SH-SY5Y (cell line): ENCODE data around the gene ZIC4.

Experiments used
- GATA2 ChIP-seq: IDR thresholded peaks from 2 replicates; pipeline ENCODE4 v1.6.1; 2011; ENCODE audit warnings: mild to moderate bottlenecking, low read depth, low read length
- GATA3 ChIP-seq: IDR thresholded peaks from 2 replicates; pipeline ENCODE4 v1.6.1; 2011; ENCODE audit warnings: low read depth, mild to moderate bottlenecking, low read length, moderate library complexity

The ZIC4 gene

GRCh38 chr3:147404800-147405230, 1.5 kb downstream of the ZIC4 start:
- TF ChIP-seq GATA2: no peak
- TF ChIP-seq GATA3: no peak

DNA sequence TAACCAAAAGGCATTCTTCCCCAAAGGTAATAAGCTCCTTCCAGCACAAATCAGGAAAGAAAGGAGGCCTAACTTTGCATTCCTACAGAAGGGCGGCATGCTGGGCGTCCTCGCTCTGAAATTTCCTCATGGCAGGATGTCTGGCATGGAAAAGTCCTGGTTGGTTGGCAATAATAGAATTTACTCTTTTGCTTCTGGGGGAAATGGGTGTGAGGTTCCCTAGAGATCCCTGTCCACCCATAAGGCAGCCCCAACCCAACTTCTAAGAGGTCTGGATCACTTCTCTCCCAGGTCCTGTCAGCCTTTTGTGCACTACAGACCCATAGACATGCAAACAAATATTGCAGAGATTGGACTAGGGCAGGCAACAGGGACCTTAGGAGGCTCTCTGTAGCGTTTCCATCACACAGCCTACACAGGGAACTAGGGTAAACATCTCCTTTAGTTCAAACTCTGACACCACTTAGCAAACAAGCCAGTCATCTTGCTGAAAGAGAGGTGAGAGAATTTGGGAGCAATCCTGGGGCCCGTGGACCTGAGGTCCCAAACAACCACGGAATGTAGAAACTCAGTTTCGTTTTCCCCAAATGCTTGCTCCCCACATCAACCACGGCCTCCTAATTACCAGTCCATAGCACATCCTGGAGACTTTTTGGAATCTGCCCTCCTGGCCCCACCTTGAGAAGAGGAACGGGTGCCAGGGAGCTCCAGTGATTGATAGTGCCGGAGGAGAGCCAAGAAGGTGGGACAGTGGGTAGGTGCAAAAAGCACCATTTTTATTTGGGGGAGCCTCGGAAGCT, 2.1 kb downstream of the ZIC4 start:
- TF ChIP-seq GATA2 (no peak), GATA3 (no peak)

GRCh38 chr3:147403511-147403910, 2.8 kb downstream of the ZIC4 start:
- TF ChIP-seq GATA2 (no peak), GATA3 (no peak)

GRCh38 chr3:147402159-147402558, 4.2 kb downstream of the ZIC4 start:
- no peak for TF ChIP-seq GATA3
- no peak for TF ChIP-seq GATA2

DNA sequence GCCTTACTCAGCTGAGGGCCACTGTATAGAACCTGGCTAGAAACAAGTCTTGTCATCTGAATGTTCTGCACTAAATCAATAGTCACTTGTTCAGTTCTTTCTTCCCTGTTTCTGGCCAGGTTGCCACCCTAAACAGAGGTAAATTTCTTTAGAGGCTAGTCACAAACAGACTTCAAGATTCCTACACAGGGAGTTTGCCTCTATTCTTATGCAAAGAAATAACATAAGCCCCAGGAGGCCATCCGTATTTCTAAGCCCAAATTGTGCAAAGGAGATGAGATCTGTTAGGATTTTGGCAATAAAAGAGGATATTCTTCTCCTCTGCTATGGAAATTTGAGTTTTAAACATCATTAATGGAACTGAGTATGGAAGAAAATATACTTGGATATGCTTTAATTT, 4.9 kb downstream of the ZIC4 start:
- no peak for TF ChIP-seq GATA3
- TF ChIP-seq GATA2: no peak

DNA sequence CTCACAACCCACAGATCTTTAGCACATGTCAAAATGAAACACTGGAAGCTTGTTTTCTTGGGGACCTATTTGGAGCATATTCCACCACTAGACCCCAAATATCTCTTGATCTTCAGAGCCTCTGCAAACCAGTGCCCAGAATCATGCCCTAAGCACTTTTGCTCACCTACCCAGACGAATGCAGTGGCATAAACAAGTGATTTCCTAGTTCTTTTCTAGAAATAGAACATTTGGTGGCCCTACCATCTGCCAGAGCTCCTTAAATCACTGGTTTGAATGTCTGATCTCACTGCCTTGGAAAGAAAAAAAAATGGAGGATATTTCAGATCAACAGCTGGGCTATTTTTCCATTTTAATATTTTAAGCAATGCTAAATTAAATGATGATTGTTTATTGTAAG, 5.3 kb downstream of the ZIC4 start:
- TF ChIP-seq GATA3: no peak
- no peak for TF ChIP-seq GATA2

DNA sequence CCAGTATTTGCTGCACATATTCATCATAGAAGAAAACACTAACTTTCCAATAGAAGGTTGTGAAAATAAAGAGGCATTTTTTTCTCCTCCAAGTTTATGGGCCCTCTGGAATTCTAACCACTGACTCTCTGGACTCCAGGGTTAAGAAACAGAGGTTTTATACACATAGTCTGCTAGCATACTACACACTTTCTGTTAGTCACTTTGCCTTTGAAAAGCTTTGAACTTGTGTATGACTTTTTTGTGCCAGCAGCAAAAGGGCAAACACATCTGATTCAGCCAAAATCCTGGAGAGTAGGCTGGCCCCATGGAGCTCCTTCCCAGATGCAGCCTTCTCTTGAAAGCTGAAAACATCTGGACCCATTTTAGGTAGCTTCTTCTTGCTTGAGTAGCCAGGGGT, 6.2 kb downstream of the ZIC4 start:
- TF ChIP-seq GATA2: no peak
- TF ChIP-seq GATA3: no peak

- TF ChIP-seq GATA3: no peak
- no peak for TF ChIP-seq GATA2
These were observed 7.4 kb downstream of the ZIC4 start for GRCh38 chr3:147398813-147399534.

- TF ChIP-seq GATA2 (no peak), GATA3 (no peak)
These were observed 8.2 kb downstream of the ZIC4 start for GRCh38 chr3:147397875-147398812.

DNA sequence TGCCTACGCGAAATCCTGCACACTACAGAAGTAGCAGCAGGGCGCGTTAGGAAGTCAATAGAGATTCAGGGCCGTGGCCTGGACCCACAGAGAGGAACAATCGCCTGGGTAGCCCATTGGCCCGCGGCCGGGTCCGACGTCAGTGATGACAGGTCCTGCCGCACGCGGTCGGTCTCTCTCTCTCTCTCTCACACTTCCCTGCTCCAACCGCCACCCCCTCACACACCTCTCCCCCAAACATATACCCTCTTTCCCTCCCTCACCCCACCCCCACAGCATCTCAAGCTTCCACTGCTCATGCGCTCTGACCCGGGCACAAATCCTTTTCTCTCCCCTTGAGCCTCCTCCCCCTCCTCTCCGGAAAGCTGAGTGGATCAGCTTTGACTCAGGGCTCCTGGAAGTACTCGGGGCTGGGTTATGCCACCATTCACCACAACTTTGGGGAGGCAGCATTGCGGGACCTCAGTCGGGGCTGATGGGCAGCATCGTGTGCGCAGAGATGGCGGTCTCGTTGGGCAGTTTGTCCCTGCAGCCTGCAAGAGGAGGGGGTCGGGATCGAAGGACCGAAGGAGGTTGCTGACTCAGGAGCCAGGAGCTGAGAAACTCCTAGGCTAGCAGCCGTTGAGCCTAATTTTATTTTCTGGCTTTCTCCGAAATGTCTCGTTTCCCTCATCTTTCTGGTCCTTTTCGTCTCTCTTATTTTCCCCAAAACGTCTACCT, 9.0 kb downstream of the ZIC4 start:
- TF ChIP-seq GATA2: no peak
- no peak for TF ChIP-seq GATA3

GRCh38 chr3:147396712-147397046, 9.7 kb downstream of the ZIC4 start:
- no peak for TF ChIP-seq GATA3
- no peak for TF ChIP-seq GATA2

GRCh38 chr3:147395899-147396711, 10.2 kb downstream of the ZIC4 start:
- no peak for TF ChIP-seq GATA2
- no peak for TF ChIP-seq GATA3

DNA sequence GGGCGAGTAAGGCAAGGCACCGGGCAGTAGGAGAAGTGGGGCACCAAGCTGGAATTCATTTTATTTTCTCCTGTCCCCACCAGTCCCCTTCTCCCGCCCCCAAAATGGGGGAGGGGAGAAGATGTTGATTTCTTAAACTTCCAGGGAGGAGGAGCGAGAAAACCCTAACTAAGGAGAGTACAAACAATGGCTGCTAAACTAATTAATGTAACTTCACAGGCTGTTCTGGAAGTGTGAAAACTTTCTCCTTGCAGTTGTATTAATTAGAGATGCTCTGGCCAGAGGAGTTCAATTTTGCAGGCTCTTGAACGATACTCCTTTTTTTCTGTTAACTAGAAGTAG, 11.5 kb downstream of the ZIC4 start:
- TF ChIP-seq GATA3 (no peak), GATA2 (no peak)
